ENCODE measurements around the gene CAMSAP2.
A peak's percentile ranks its signal among the peaks of the same experiment; 100 is the strongest.

Gene CAMSAP2

GRCh38 chr1:200883118-200883517 is 144.4 kb downstream of the CAMSAP2 start:
- DNase-seq (ENCODE audit: low spot score): no peak

DNA sequence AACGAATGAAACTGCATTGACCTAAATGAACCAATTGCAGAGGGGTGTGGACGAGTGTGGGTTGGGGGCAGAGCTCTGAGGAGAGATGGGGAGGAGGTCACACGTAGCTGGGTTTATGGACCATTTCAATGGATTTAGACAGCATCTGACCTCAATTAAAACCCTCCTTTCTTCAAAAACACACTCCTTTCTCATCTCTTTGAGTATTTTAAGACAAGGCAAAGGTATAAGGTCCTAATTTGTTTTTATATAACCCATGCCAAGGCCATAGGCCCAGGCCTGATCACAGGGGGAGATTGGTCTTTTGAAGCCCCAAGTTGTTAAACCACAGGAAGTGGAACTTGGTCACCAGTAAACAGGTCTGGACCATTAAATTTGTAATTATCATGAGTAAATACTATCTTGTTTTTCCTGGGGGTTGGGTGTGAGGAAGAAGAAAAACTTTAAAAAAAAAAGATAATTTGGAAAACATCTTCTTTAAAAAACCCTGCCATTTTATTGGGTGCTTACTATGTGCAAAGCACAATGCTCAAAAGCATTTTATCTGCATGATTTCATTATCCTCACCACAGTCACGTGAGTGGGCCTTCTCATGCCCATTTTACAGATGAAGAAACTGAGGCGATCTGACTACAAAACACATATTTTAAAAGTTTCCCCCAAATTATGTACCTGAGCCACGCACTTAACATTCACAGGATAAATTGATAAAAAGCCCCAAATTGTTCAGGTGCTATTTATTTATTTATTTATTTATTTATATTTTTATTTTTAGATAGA is 147.1 kb downstream of the CAMSAP2 start:
- DNase-seq (ENCODE audit: low spot score): no peak

GRCh38 chr1:200886594-200886993 is 147.9 kb downstream of the CAMSAP2 start:
- no peak for DNase-seq (ENCODE audit: low spot score)

DNA sequence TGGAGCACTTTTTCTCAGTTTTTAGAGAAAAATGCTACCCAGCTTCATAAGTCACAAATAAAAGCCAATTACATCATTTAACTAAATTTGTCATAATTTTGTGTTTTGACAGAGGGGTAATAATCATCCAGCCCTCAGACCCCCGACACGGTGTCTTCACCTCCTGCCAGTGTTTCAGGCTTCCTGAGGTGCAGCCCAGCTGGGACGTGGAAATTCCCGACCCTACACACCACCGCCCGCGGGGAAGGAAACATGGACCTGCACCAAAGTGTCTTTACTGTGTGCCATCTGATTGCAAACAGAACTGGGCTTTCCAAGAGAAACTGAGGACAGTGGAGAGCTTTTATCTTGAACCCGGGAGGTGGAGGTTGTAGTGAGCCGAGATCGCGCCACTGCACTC is 148.3 kb downstream of the CAMSAP2 start:
- DNase-seq (ENCODE audit: low spot score): no peak

- no peak for DNase-seq (ENCODE audit: low spot score)
Observed at GRCh38 chr1:200887772-200888348, 149.2 kb downstream of the CAMSAP2 start.

GRCh38 chr1:200888349-200888838 is 149.7 kb downstream of the CAMSAP2 start:
- DNase-seq (ENCODE audit: low spot score): peak; percentile 89

- DNase-seq (ENCODE audit: low spot score): peak; percentile 32
Observed at GRCh38 chr1:200889571-200889970, 150.9 kb downstream of the CAMSAP2 start.

DNA sequence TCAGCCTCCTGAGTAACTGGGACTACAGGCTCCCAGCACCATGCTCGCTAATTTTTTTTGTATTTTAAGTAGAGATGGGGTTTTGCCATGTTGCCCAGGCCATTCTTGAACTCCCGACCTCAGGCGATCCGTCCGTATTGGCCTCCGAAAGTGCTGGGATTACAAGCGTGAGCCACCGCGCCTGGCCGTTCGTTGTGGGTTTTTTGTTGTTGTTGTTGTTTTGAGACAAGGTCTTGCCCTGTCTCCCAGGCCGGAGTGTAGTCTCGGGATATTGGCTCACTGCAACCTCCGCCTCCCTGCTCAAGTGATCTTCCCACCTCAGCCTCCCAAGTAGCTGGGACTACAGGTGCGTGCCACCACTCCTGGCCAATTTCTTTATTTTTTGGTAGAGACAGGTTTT is 151.3 kb downstream of the CAMSAP2 start:
- no peak for DNase-seq (ENCODE audit: low spot score)

DNA sequence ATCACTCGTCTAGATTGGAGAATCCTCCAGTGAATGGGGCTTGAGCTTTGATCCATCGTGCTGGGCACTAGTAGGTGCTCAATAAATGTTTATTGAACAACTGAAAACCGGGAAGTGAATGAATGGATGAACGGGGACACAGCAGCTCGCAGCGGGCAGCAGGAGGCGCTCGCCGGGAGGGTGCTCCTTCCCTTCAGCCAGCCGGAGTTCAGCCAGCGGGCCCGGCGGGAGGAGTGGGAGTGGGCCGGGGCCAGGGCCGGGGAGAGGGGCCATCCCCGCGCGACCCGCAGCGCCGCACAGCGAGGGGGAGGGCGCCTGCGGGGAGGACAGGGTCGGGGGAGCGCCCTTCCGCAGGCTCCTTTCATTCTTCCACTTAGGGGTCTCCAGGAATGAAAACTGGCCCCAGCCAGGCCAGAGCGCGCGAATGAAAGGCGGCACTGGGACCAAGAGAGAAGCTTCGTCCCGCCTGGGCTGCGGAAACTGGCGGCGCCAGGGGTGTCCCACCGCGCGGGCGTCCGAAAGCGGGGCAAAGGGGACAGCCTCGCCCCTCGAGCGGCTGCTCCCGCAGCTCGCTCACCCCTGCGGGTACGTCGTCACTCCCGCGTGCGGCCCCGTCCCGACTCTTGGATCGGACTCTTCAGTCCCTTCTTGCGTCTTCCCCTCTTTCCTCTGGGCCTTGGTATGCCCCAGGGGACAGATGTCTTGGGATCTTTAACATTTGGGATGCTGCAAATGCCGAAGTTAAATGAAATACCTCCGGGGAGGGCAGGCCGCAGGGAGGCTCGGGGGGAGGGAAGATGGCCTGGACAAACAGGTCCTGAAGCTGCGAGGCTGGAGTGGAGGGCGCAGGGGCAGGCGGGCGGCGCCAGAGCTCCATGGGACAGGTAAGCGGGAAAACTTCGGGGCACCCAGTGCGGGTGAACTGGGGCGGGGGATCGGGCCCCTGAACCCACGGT is 152.4 kb downstream of the CAMSAP2 start:
- peak; percentile 76 for DNase-seq (ENCODE audit: low spot score)

GRCh38 chr1:200891774-200892157 is 153.1 kb downstream of the CAMSAP2 start:
- peak; percentile 52 for DNase-seq (ENCODE audit: low spot score)

DNA sequence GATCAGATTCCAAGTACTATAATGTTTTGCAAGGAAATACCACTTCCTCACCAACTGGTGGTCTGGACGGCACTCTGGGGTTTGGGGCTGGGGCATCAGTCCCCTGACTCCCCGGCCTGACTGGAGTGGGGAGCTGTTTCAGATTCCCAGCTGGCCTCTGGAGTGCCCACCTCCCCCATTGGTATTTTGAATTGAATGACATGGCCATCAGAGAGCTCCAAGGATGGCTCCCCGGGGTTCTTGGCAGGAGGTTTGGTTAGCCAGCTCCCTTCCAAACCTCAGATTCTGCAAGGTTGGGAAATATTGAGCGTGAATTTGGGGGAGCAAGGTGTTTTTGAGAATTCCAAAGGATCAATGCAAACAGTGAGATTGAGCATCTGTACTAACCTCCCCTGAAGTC is 153.9 kb downstream of the CAMSAP2 start:
- no peak for DNase-seq (ENCODE audit: low spot score)

- DNase-seq (ENCODE audit: low spot score): no peak
Observed at GRCh38 chr1:200892958-200893357, 154.3 kb downstream of the CAMSAP2 start.

GRCh38 chr1:200893411-200893901 is 154.8 kb downstream of the CAMSAP2 start:
- peak; percentile 57 for DNase-seq (ENCODE audit: low spot score)

GRCh38 chr1:200894712-200895442 is 156.2 kb downstream of the CAMSAP2 start, which contains the start of gene INAVA:
Gene INAVA (plus strand): TSS chr1:200894900. CDS start chr1:200898401, 3,501 bp downstream.
- DNase-seq (ENCODE audit: low spot score): peak; percentile 91

DNA sequence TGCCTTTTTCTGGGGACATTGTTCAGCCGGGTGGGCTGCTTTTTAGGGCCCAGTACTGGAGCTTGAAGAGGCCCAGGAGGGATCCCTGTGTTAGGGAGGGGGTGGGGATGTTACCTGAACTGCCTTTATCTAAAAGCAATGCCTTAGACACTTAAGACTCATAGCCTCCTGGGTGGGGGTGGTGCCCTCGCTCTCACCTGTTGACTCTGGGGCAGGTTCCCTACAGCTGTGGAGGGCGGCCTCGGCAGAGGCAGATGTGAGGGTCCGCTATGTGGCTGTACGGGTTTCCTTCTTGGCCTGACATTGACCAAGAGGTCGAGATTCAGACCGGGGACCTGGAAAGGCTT is 156.7 kb downstream of the CAMSAP2 start:
- no peak for DNase-seq (ENCODE audit: low spot score)

- DNase-seq (ENCODE audit: low spot score): peak; percentile 87
Observed at GRCh38 chr1:200895801-200896530, 157.3 kb downstream of the CAMSAP2 start.

GRCh38 chr1:200896531-200897196 is 158.0 kb downstream of the CAMSAP2 start:
- peak; percentile 96 for DNase-seq (ENCODE audit: low spot score)

DNA sequence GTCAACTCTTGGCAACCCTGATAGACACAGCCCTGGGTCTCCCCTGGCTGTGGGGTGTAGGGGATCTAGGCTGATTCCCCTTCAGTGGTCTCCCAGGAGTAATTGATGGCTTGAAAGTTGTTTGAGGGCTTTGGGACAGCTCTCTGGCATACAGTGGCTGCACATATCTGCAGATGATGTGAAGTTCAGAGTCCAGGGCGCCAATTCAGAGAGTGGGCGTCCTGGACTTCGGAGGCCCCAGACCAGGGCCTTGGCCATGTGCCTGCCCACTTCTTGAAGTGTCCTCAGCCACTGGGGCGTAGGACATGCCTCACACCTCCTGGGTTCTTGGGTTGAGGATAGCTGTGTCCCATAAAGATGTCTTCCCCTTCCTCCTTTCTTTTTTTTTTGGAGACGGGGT is 158.6 kb downstream of the CAMSAP2 start:
- no peak for DNase-seq (ENCODE audit: low spot score)

DNA sequence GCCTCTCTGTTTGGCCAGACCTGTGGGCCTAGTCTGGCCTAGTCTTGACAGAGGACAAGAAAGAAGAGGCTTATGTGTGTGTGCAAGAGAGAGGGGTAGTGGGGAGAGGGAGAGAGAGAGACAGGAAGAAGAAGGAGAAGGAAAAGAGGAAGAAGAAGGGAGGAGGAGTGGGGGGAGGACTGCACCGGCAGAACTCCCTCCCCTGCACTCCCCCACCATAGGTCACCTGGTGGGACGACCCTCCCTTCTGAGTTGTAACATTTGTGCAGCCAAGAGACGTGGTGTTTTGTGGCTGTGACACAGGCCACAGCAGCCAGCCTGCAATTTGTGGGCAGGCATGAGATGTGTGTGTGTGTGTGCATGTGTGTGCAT is 160.3 kb downstream of the CAMSAP2 start:
- DNase-seq (ENCODE audit: low spot score): no peak

DNA sequence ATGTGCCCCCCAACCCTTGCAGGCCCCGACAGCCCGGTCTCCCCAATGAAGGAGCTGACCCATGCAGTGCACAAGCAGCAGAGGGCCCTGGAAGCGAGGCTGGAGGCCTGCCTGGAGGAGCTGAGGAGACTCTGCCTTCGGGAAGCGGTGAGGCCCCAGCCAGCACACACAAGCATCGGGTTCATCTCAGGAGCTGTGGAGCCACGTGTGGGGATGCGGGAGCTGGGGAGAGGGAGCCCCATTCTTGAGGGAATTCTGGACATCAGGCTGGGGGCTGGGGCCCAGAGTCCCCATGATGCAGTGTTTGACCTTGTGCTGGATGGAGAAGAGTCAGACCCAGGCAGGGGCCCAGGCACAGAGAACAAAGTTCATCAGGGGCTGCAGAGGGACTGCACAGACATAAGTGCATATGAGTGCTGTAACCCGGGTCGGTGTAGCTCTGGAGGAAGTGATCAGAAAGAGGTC is 160.8 kb downstream of the CAMSAP2 start:
- DNase-seq (ENCODE audit: low spot score): no peak
